Uterus (tissue), 2 donors: ENCODE data around the gene CFAP251.

Experiments
- CTCF ChIP-seq, 4 experiments: fragments of 200-600 bp in 2 of 4; fragments of 450-650 bp in 2 of 4; sonication (generic) in 2 of 4; IDR thresholded peaks; one replicate each; pipeline ENCODE4 v1.5.1; 2016 to 2019; ENCODE audit warnings: antibody characterized with exemption in 4 of 4, mild to moderate bottlenecking in 2 of 4, moderate library complexity in 1 of 4
- POLR2A ChIP-seq, 2 donors: fragments of 450-650 bp; IDR thresholded peaks; one replicate each; pipeline ENCODE4 v1.6.1; 2016; ENCODE audit warnings: antibody characterized with exemption in 2 of 2, mild to moderate bottlenecking in 1 of 2, moderate library complexity in 1 of 2

DNA sequence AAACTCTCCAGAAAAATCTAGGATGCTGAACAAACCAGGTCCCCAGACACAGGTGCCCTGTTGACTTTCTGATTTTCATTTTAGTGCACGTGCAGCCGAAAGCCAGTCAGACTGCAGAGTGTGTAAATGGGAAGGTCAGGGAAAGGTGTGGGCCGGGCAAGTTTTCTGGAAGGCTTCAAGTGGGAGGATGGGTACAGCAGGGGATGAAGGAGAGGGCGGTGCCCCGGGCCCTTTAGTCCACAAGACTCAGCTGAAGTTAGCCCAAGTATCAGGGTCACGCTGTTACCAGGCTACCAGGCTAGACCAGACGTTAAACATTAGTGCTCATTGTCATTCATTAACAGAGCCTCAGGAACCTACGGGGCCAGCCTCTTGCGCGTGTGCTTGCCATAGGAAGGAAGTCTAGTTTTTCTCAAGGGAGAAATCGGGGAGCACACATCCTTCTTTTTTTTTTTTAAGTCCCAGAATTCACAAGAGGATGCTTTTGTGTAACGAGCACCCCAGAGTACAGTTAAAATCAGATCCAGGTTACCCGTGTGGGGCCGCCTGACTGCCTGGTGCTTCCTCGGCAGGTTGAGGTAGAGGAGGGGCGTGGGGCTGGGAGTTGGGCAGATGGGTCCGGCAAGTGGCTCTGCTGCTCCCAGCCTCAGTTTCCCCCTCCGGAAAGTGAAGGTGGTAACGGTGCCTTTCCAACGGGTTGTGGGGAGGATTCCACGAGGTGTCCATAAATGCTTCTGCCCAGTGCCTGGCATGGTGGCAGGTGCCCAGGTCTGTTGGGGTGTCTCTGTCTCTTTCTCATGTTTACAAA, 122.4 kb downstream of the CFAP251 start:
- TF ChIP-seq CTCF (IDR thresholded peaks at IDR 0.05) (no peak), POLR2A (IDR thresholded peaks at IDR 0.05) (no peak)
